Esophagus muscularis mucosa (tissue), 4 donors: Measurements from ENCODE around the gene PDGFB. TPM values are rescaled to one million over a fixed set of nuclear protein-coding genes. Genes with fewer than 3 reads are reported as not detected.

Experiments used
- DNase-seq: peaks from one replicate; pipeline ENCODE4 v3.0.0-alpha.2; 2017; ENCODE audit errors: extremely low spot score
- H3K27ac ChIP-seq, 4 donors: fragments of 200-600 bp; sonication (generic); replicated peaks in 1 of 4; 1 replicate in 3 of 4; 2 replicates in 1 of 4; pipeline ENCODE4 v1.5.1; 2016 to 2019; ENCODE audit warnings: mild to moderate bottlenecking in 1 of 4
- H3K27me3 ChIP-seq, 4 donors: fragments of 200-600 bp; sonication (generic); one replicate each; pipeline versions ENCODE4 v1.5.1 to v1.6.0; 2016 to 2019
- H3K36me3 ChIP-seq, 4 donors: fragments of 200-600 bp; sonication (generic); one replicate each; pipeline ENCODE4 v1.5.1; 2016 to 2019
- H3K4me1 ChIP-seq, 4 donors: fragments of 200-600 bp; sonication (generic); one replicate each; pipeline ENCODE4 v1.5.1; 2016 to 2019
- H3K4me3 ChIP-seq, 4 donors: fragments of 200-600 bp; sonication (generic); 1 replicate in 2 of 4; 2 replicates in 2 of 4; pipeline ENCODE4 v1.5.1; 2016 to 2019; ENCODE audit warnings: mild to moderate bottlenecking in 4 of 4, moderate library complexity in 1 of 4
- H3K9me3 ChIP-seq, 4 donors: fragments of 200-600 bp; sonication (generic); 1 replicate in 3 of 4; 2 replicates in 1 of 4; pipeline ENCODE4 v1.5.1; 2016 to 2019
- CTCF ChIP-seq, 3 experiments: fragments of 200-600 bp in 2 of 3; fragments of 450-650 bp in 1 of 3; sonication (generic) in 2 of 3; IDR thresholded peaks; one replicate each; pipeline ENCODE4 v1.5.1; 2017 to 2019; ENCODE audit warnings: antibody characterized with exemption in 3 of 3, mild to moderate bottlenecking in 2 of 3, moderate library complexity in 1 of 3
- EP300 ChIP-seq: sonication (generic); formaldehyde crosslinking; IDR thresholded peaks from one replicate; pipeline ENCODE4 v1.6.1; 2017; ENCODE audit warnings: antibody characterized with exemption
- POLR2A ChIP-seq: fragments of 450-650 bp; IDR thresholded peaks from one replicate; pipeline ENCODE4 v1.6.1; 2017; ENCODE audit warnings: antibody characterized with exemption, moderate library complexity, mild to moderate bottlenecking, low read depth
- POLR2AphosphoS5 ChIP-seq, 2 donors: sonication (generic); formaldehyde crosslinking; IDR thresholded peaks; one replicate each; pipeline ENCODE4 v1.6.1; 2017; ENCODE audit warnings: antibody characterized with exemption in 2 of 2
- WGBS: methylation state at CpG from one replicate; pipeline ENCODE4 v1.1.5; 2018; 5-methylcytosine and 5-hydroxymethylcytosine counted together
- intact Hi-C: fragments of 100-400 bp; cut with DNase I; formaldehyde crosslinking; loops from one replicate; pipeline ENCODE4 v1.15.1; 2023
- total RNA-seq, 4 donors: library from RNA; depleted of rRNA; stranded (reverse); fragments of >200 nt; gene quantifications; one replicate each; pipeline versions ENCODE4 v1.1.0 to v1.2.1, GENCODE V29; 2016

PDGFB gene
- total RNA-seq, 4 donors from 2014 or later = 12.3 to 25.4 (median 18.8) TPM

GRCh38 chr22:39241794-39242594 lies 2.8 kb downstream of the PDGFB start:
- no peak for DNase-seq
- Histone ChIP-seq H3K27me3 (peaks cover 9 to 64% (median 23%) of the 10 kb centered on the region in 4 donors), H3K4me3 (peak overlapping the region; percentile 60 to 65 (median 61)), H3K36me3 (peaks cover 0 to 13% (median 0%) of the 10 kb centered on the region in 4 donors), H3K9me3 (no peaks in the 10 kb centered on the region), H3K4me1 (peaks cover 58 to 88% (median 84%) of the 10 kb centered on the region in 4 donors), H3K27ac (peak overlapping the region; percentile 70 to 80 (median 76))
- intact Hi-C loops = no loop called here
- WGBS = 18% methylated on average over 12 of the region's 92 CpGs
- TF ChIP-seq POLR2AphosphoS5 (IDR thresholded peaks at IDR 0.05) (no peak), CTCF (IDR thresholded peaks at IDR 0.05) (no peak), POLR2A (no peak), EP300 (no peak)

- intact Hi-C loops = no loop called here
- H3K27me3 ChIP-seq = peaks cover 9 to 64% (median 21%) of the 10 kb centered on the region in 4 donors
These were observed 3.7 kb downstream of the PDGFB start for GRCh38 chr22:39240831-39241793.

GRCh38 chr22:39239561-39240423 lies 5.0 kb downstream of the PDGFB start:
- peak overlapping the region; percentile 70 to 80 (median 76) for H3K27ac ChIP-seq
- intact Hi-C loops = no loop called here
- H3K36me3 ChIP-seq = peaks cover 0 to 13% (median 0%) of the 10 kb centered on the region in 4 donors
- WGBS = 86% methylated on average over 10 of the region's 20 CpGs
- H3K9me3 ChIP-seq = no peaks in the 10 kb centered on the region
- peak overlapping the region; percentile 14 to 65 (median 40) for H3K4me3 ChIP-seq
- DNase-seq = no peak
- H3K27me3 ChIP-seq = peaks cover 9 to 64% (median 17%) of the 10 kb centered on the region in 4 donors
- no peak for TF ChIP-seq POLR2AphosphoS5 (IDR thresholded peaks at IDR 0.05)
- TF ChIP-seq CTCF (IDR thresholded peaks at IDR 0.05) = no peak
- TF ChIP-seq POLR2A = no peak
- H3K4me1 ChIP-seq = peaks cover 66 to 99% (median 98%) of the 10 kb centered on the region in 4 donors

More at GRCh38 chr22:39240831-39241793, 3.7 kb downstream of the PDGFB start:
- TF ChIP-seq POLR2A (no peak), POLR2AphosphoS5 (IDR thresholded peaks at IDR 0.05) (peak; percentile 33 to 53), CTCF (IDR thresholded peaks at IDR 0.05) (no peak), EP300 (no peak)
- WGBS = 50% methylated on average over 22 of the region's 27 CpGs
- Histone ChIP-seq H3K27ac (peak overlapping the region; percentile 70 to 80 (median 76)), H3K36me3 (peaks cover 0 to 13% (median 0%) of the 10 kb centered on the region in 4 donors), H3K4me1 (peaks cover 62 to 97% (median 93%) of the 10 kb centered on the region in 4 donors), H3K9me3 (no peaks in the 10 kb centered on the region), H3K4me3 (peak overlapping the region; percentile 60 to 65 (median 61))
- DNase-seq = no peak

- intact Hi-C loops = no loop called here
- H3K4me1 ChIP-seq = peaks cover 72 to 99% (median 98%) of the 10 kb centered on the region in 4 donors
- 80% methylated on average over 10 of the region's 12 CpGs for WGBS
- peak overlapping the region; percentile 70 to 80 (median 76) for H3K27ac ChIP-seq
- H3K4me3 ChIP-seq = peak overlapping the region; percentile 11 to 65 (median 37)
- TF ChIP-seq POLR2AphosphoS5 (IDR thresholded peaks at IDR 0.05) = no peak
- no peak for TF ChIP-seq POLR2A
- no peak for TF ChIP-seq CTCF (IDR thresholded peaks at IDR 0.05)
- no peak for TF ChIP-seq EP300
- H3K27me3 ChIP-seq = peaks cover 6 to 64% (median 15%) of the 10 kb centered on the region in 4 donors
- H3K36me3 ChIP-seq = peaks cover 0 to 13% (median 0%) of the 10 kb centered on the region in 4 donors
- no peaks in the 10 kb centered on the region for H3K9me3 ChIP-seq
- DNase-seq = no peak
These were observed 5.7 kb downstream of the PDGFB start for GRCh38 chr22:39238966-39239505.
